BJ (cell line): ENCODE results near the gene KYAT1. TPM values are rescaled to one million over a fixed set of nuclear protein-coding genes. Genes with fewer than 3 reads are reported as not detected.
A peak's percentile ranks its signal among the peaks of the same experiment; 100 is the strongest.
"Not testable (repeated sequence)": the region's sequence is repeated elsewhere in the genome, so short reads cannot be mapped to it uniquely, and the experiment has no call there.

Experiments
- CTCF ChIA-PET: fragments of 350-600 bp; formaldehyde crosslinking; extraction: SDS; loops from one replicate; lab custom pipeline; 2021; ENCODE audit warnings: antibody characterized with exemption, inconsistent platforms; lab: Yijun Ruan, JAX
- POLR2A ChIA-PET: fragments of 300-600 bp; sonication (Branson Sonifier 250); formaldehyde crosslinking; extraction: SDS; loops from one replicate; lab custom pipeline; 2021; ENCODE audit warnings: antibody characterized with exemption; lab: Charles Lee
- DNase-seq: peaks from one replicate; pipeline ENCODE4 v3.0.0-alpha.2; 2011; ENCODE audit warnings: low read depth
- H3K27me3 ChIP-seq: 2 replicates; pipeline ENCODE4 v1.6.0; 2011; ENCODE audit warnings: low read length; ENCODE audit not compliant: control insufficient read depth, insufficient read depth
- H3K36me3 ChIP-seq: 2 replicates; pipeline ENCODE4 v1.5.1; 2011; ENCODE audit warnings: low read length; ENCODE audit not compliant: control insufficient read depth, insufficient read depth
- H3K4me3 ChIP-seq: 2 replicates; pipeline ENCODE4 v1.5.1; 2011; ENCODE audit warnings: low read depth, mild to moderate bottlenecking, control low read depth, low read length
- CTCF ChIP-seq: IDR thresholded peaks from 2 replicates; pipeline ENCODE4 v1.5.1; 2011; ENCODE audit warnings: low read depth, mild to moderate bottlenecking, control low read depth, inconsistent platforms, low read length, moderate library complexity; ENCODE audit not compliant: insufficient read depth
- polyA plus RNA-seq: library from polyadenylated mRNA; depleted of rRNA; stranded (reverse); fragments of >200 nt; gene quantifications from 2 replicates; pipeline ENCODE4 v1.2.3, GENCODE V29; 2011

Gene KYAT1
- polyA plus RNA-seq, 1 experiment = 5.6 TPM

- H3K27me3 ChIP-seq = no peaks in the 10 kb centered on the region
- CTCF ChIA-PET = interaction anchor here (0.6 kb wide), 1 partner anchor 21 kb away, joined by 4 read pairs; no protein-coding TSS in a partner anchor
- POLR2A ChIA-PET = no interaction called here
- no peak overlapping the region for H3K4me3 ChIP-seq
- no peak for TF ChIP-seq CTCF
- peaks cover 11% of the 10 kb centered on the region for H3K36me3 ChIP-seq
- no peak for DNase-seq
Observed at GRCh38 chr9:128885376-128885775, 3.6 kb upstream of the KYAT1 start.

- no peak for TF ChIP-seq CTCF
- no peak overlapping the region for H3K4me3 ChIP-seq
- ChIA-PET CTCF (no interaction called here), POLR2A (no interaction called here)
- H3K27me3 ChIP-seq = no peaks in the 10 kb centered on the region
- DNase-seq = no peak
- peaks cover 11% of the 10 kb centered on the region for H3K36me3 ChIP-seq
Observed at GRCh38 chr9:128884164-128884563, 2.4 kb upstream of the KYAT1 start.

- DNase-seq = no peak
- CTCF ChIA-PET = interaction anchor here (1.3 to 3.5 kb wide), 2 partner anchors 38 to 45 kb away, joined by 3 to 14 read pairs; partner anchors contain the start of gene PHYHD1
- Histone ChIP-seq H3K27me3 (no peaks in the 10 kb centered on the region), H3K36me3 (peaks cover 7% of the 10 kb centered on the region), H3K4me3 (peak overlapping the region; percentile 85)
- TF ChIP-seq CTCF = no peak
- POLR2A ChIA-PET = no interaction called here
Observed at GRCh38 chr9:128882677-128883603, 1.2 kb upstream of the KYAT1 start.

GRCh38 chr9:128877852-128878251 lies 3.9 kb downstream of the KYAT1 start:
- TF ChIP-seq CTCF = no peak
- ChIA-PET POLR2A (no interaction called here), CTCF (interaction anchor here (0.6 to 6.1 kb wide), 5 partner anchors 14 to 242 kb away, joined by 3 to 44 read pairs (median 3); no protein-coding TSS in a partner anchor)
- DNase-seq = no peak
- no peaks in the 10 kb centered on the region for H3K36me3 ChIP-seq
- no peaks in the 10 kb centered on the region for H3K27me3 ChIP-seq
- no peak overlapping the region for H3K4me3 ChIP-seq

- H3K27me3 ChIP-seq, POLR2A ChIA-PET, H3K36me3 ChIP-seq, H3K4me3 ChIP-seq, DNase-seq: not testable (repeated sequence)
- CTCF ChIA-PET = interaction anchor here (0.7 to 2.3 kb wide), 3 partner anchors 8 to 57 kb away, joined by 3 to 12 read pairs (median 4); partner anchors contain the start of genes KYAT1 and LRRC8A
Observed at GRCh38 chr9:128870941-128871265, 10.8 kb downstream of the KYAT1 start.
